ENCODE data around the gene MYO5B. TPM values are rescaled to one million over a fixed set of nuclear protein-coding genes. Genes with fewer than 3 reads are reported as not detected.

MYO5B gene
- polyA plus RNA-seq, 1 experiment, result 0.18 TPM

DNA sequence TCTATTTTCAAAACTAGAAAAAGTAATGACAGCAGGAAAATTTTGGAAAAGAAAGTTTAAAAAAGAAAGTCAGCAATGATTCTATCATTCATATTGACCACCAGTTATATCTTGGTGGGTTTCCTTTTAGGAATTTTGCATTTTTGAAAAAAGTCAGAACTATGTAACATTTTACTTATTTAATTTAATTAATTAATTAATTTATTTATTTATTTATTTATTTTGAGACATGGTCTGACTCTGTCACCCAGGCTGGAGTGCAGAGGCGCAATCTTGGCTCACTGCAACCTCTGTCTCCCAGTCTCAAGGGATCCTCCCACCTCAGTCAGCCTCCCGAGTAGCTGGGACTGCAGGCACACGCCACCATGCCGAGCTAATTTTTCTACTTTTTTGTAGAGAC lies 231.7 kb downstream of the MYO5B start:
- Histone ChIP-seq H3K4me3 (ENCODE audit: low read depth, low read length) (no peak overlapping the region), H3K36me3 (ENCODE audit: control insufficient read depth, insufficient read depth, low read length) (no peaks in the 10 kb centered on the region), H3K27me3 (ENCODE audit: control insufficient read depth, insufficient read depth, low read length) (peaks cover 1% of the 10 kb centered on the region)
- TF ChIP-seq, protein P1, sequence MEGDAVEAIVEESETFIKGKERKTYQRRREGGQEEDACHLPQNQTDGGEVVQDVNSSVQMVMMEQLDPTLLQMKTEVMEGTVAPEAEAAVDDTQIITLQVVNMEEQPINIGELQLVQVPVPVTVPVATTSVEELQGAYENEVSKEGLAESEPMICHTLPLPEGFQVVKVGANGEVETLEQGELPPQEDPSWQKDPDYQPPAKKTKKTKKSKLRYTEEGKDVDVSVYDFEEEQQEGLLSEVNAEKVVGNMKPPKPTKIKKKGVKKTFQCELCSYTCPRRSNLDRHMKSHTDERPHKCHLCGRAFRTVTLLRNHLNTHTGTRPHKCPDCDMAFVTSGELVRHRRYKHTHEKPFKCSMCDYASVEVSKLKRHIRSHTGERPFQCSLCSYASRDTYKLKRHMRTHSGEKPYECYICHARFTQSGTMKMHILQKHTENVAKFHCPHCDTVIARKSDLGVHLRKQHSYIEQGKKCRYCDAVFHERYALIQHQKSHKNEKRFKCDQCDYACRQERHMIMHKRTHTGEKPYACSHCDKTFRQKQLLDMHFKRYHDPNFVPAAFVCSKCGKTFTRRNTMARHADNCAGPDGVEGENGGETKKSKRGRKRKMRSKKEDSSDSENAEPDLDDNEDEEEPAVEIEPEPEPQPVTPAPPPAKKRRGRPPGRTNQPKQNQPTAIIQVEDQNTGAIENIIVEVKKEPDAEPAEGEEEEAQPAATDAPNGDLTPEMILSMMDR (IDR thresholded peaks at IDR 0.05; ENCODE audit: insufficient read depth, low read depth, low read length), result no peak
- DNase-seq (ENCODE audit: low read depth), result no peak
- ChIA-PET CTCF (no interaction called here), POLR2A (no interaction called here)

DNA sequence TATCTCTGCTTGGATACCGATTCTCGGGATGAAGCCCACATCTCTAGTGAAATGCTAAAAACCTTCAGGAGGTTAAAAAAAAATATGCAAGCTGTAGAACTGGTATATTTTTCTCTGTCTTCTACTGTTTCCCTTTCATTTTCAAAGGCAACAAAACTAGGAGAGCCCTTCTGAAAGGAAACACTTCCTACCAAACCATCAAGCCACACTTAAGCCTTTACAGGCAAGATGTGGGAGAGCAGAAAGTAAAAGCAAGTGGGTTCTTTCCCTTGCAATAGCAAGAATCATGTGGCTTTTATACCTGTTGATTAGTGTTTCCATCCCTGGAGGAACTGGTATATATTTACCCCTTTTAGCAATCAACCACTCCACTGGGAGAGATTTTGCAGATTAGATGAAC lies 233.7 kb downstream of the MYO5B start:
- Histone ChIP-seq H3K36me3 (ENCODE audit: control insufficient read depth, insufficient read depth, low read length) (no peaks in the 10 kb centered on the region), H3K27me3 (ENCODE audit: control insufficient read depth, insufficient read depth, low read length) (peaks cover 1% of the 10 kb centered on the region), H3K4me3 (ENCODE audit: low read depth, low read length) (no peak overlapping the region)
- CTCF ChIA-PET, result no interaction called here
- no peak for DNase-seq (ENCODE audit: low read depth)
- TF ChIP-seq, protein P1 (IDR thresholded peaks at IDR 0.05; ENCODE audit: insufficient read depth, low read depth, low read length), result no peak
- POLR2A ChIA-PET, result no interaction called here

DNA sequence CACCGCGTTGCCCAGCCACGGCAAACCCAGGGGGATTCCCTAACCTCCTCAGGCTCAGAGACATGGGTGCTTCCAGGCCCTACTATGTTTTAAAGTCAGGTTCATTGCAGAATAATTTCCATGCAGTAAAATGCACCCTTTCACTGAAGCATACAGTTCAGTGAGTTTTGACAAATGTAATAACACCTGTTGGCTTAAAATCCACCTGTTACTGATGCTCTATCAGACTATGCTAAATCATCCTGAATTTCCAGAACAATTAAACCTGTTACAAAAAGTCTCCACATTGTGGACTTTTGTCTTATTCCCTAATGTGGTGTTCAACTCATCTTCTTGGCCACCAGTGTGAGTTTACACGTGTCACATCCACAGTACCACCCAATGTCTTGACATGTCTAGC lies 234.6 kb downstream of the MYO5B start:
- DNase-seq (ENCODE audit: low read depth), result no peak
- Histone ChIP-seq H3K4me3 (ENCODE audit: low read depth, low read length) (no peak overlapping the region), H3K27me3 (ENCODE audit: control insufficient read depth, insufficient read depth, low read length) (no peaks in the 10 kb centered on the region; the same call in 1 of the 2 replicates), H3K36me3 (ENCODE audit: control insufficient read depth, insufficient read depth, low read length) (no peaks in the 10 kb centered on the region)
- POLR2A ChIA-PET, result no interaction called here
- CTCF ChIA-PET, result no interaction called here
- TF ChIP-seq, protein P1 (IDR thresholded peaks at IDR 0.05; ENCODE audit: insufficient read depth, low read depth, low read length), result no peak

DNA sequence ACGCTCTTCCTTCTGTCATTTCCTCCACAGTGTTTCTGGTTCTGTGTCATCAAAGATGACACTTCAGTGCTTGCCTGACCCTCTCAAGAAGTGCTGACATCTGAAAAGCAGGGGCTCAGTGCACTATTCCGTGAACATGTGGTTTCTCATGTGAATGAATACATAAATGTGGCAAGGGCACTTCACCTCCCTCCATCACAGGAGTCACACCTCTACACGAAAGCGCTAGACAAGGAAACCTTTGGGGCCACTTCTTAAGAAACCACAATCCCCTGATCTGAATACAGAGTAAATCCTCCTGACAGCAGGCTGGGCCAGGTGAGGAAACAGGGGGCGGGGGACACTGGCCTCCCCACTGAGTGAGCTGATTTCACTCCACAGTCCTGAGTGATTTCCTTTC lies 235.8 kb downstream of the MYO5B start:
- no peak overlapping the region for H3K4me3 ChIP-seq (ENCODE audit: low read depth, low read length)
- 0 out of 2 replicates have a peak, but pooled peaks cover under 1% of the 10 kb centered on the region for H3K27me3 ChIP-seq (ENCODE audit: control insufficient read depth, insufficient read depth, low read length)
- CTCF ChIA-PET, result no interaction called here
- DNase-seq (ENCODE audit: low read depth), result no peak
- H3K36me3 ChIP-seq (ENCODE audit: control insufficient read depth, insufficient read depth, low read length), result no peaks in the 10 kb centered on the region
- POLR2A ChIA-PET, result no interaction called here
- TF ChIP-seq, protein P1 (IDR thresholded peaks at IDR 0.05; ENCODE audit: insufficient read depth, low read depth, low read length), result no peak

DNA sequence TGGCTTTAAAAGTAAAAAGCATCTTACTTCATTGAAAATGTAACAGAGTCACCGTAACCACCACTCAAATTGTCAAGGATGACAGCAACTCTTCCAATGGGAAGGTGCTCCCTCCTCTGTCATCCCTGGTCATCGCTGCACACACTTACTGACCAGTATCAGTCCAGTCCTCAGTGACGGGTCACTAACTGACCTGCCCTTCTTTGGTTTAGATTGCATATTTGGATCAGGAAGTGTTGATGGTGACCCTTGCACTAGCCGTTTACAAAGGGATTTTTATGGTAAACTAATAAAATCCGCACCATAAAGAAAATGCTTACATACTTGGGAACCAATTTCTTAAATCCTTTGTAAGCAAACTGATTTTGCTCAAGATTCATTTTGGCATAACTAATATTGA lies 239.7 kb downstream of the MYO5B start:
- POLR2A ChIA-PET, result no interaction called here
- no peak for DNase-seq (ENCODE audit: low read depth)
- TF ChIP-seq, protein P1 (IDR thresholded peaks at IDR 0.05; ENCODE audit: insufficient read depth, low read depth, low read length), result no peak
- H3K4me3 ChIP-seq (ENCODE audit: low read depth, low read length), result no peak overlapping the region
- CTCF ChIA-PET, result no interaction called here
- peaks cover 3% of the 10 kb centered on the region; the same call in 1 of the 2 replicates for H3K27me3 ChIP-seq (ENCODE audit: control insufficient read depth, insufficient read depth, low read length)
- H3K36me3 ChIP-seq (ENCODE audit: control insufficient read depth, insufficient read depth, low read length), result no peaks in the 10 kb centered on the region
